Measurements from ENCODE around the gene C20orf96.

C20orf96 gene

GRCh38 chr20:252801-253200 lies 37.7 kb downstream of the C20orf96 start:
- H3K36me3 ChIP-seq (replicated peaks), result no peaks in the 10 kb centered on the region
- no peak overlapping the region for H3K4me3 ChIP-seq (ENCODE audit: low read depth, low read length)
- no peak for TF ChIP-seq CTCF (IDR thresholded peaks at IDR 0.05; ENCODE audit: low read depth, low read length, missing control alignments)
- no peak overlapping the region for H3K27ac ChIP-seq
- in situ Hi-C loops (cut with HindIII; ENCODE audit: low pct_ligation_motif_present, low sequenced_read_pairs), result no loop called here
- DNase-seq, result no peak
- H3K27me3 ChIP-seq (replicated peaks), result no peaks in the 10 kb centered on the region

GRCh38 chr20:251354-251753 lies 39.2 kb downstream of the C20orf96 start:
- in situ Hi-C loops (cut with HindIII; ENCODE audit: low pct_ligation_motif_present, low sequenced_read_pairs), result no loop called here
- no peak for DNase-seq
- Histone ChIP-seq H3K4me3 (ENCODE audit: low read depth, low read length) (no peak overlapping the region), H3K27me3 (replicated peaks) (no peaks in the 10 kb centered on the region), H3K27ac (no peak overlapping the region), H3K36me3 (replicated peaks) (no peaks in the 10 kb centered on the region)
- TF ChIP-seq CTCF (IDR thresholded peaks at IDR 0.05; ENCODE audit: low read depth, low read length, missing control alignments), result no peak

- Histone ChIP-seq H3K4me3 (ENCODE audit: low read depth, low read length) (no peak overlapping the region), H3K27me3 (replicated peaks) (no peaks in the 10 kb centered on the region), H3K36me3 (replicated peaks) (no peaks in the 10 kb centered on the region), H3K27ac (no peak overlapping the region)
- no peak for TF ChIP-seq CTCF (IDR thresholded peaks at IDR 0.05; ENCODE audit: low read depth, low read length, missing control alignments)
- in situ Hi-C loops (cut with HindIII; ENCODE audit: low pct_ligation_motif_present, low sequenced_read_pairs), result no loop called here
- DNase-seq, result no peak
Measured at GRCh38 chr20:242905-243304, 47.6 kb downstream of the C20orf96 start.

GRCh38 chr20:237929-238328 lies 52.6 kb downstream of the C20orf96 start:
- Histone ChIP-seq H3K27ac (no peak overlapping the region), H3K27me3 (replicated peaks) (no peaks in the 10 kb centered on the region), H3K36me3 (replicated peaks) (no peaks in the 10 kb centered on the region), H3K4me3 (ENCODE audit: low read depth, low read length) (no peak overlapping the region)
- DNase-seq, result no peak
- no peak for TF ChIP-seq CTCF (IDR thresholded peaks at IDR 0.05; ENCODE audit: low read depth, low read length, missing control alignments)
- in situ Hi-C loops (cut with HindIII; ENCODE audit: low pct_ligation_motif_present, low sequenced_read_pairs), result no loop called here

- H3K27ac ChIP-seq, result no peak overlapping the region
- in situ Hi-C loops (cut with HindIII; ENCODE audit: low pct_ligation_motif_present, low sequenced_read_pairs), result no loop called here
- H3K36me3 ChIP-seq (replicated peaks), result no peaks in the 10 kb centered on the region
- no peak for DNase-seq
- no peak for TF ChIP-seq CTCF (IDR thresholded peaks at IDR 0.05; ENCODE audit: low read depth, low read length, missing control alignments)
- H3K27me3 ChIP-seq (replicated peaks), result no peaks in the 10 kb centered on the region
- H3K4me3 ChIP-seq (ENCODE audit: low read depth, low read length), result no peak overlapping the region
Measured at GRCh38 chr20:237489-237888, 53.1 kb downstream of the C20orf96 start.

GRCh38 chr20:235891-236290 lies 54.7 kb downstream of the C20orf96 start:
- Histone ChIP-seq H3K4me3 (ENCODE audit: low read depth, low read length) (no peak overlapping the region), H3K27me3 (replicated peaks) (no peaks in the 10 kb centered on the region), H3K27ac (no peak overlapping the region), H3K36me3 (replicated peaks) (no peaks in the 10 kb centered on the region)
- DNase-seq, result no peak
- peak; percentile 16 for TF ChIP-seq CTCF (IDR thresholded peaks at IDR 0.05; ENCODE audit: low read depth, low read length, missing control alignments)
- in situ Hi-C loops (cut with HindIII; ENCODE audit: low pct_ligation_motif_present, low sequenced_read_pairs), result no loop called here
